ENCODE data around the gene PARVA.
A peak's percentile ranks its signal among the peaks of the same experiment; 100 is the strongest.

DNA sequence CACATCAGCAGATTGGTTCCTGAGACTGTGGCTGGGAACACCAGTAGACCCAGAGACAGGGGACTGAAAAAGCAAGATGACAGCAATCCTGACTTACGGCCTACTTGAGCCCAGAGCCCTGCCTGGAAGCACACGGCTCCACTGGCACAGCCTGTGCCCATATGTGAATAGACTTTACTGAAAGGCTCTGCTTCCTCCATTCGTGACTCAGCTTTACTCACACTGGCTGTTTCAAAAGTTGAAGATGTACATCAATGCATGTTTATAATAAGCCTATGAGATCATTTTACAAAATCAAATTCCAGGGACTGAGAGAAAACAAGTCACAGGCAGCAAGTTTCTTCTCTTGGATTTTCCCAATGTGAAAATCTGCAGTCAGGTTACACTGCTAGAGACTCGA lies 162.2 kb downstream of the PARVA start:
- TF ChIP-seq, protein P1, sequence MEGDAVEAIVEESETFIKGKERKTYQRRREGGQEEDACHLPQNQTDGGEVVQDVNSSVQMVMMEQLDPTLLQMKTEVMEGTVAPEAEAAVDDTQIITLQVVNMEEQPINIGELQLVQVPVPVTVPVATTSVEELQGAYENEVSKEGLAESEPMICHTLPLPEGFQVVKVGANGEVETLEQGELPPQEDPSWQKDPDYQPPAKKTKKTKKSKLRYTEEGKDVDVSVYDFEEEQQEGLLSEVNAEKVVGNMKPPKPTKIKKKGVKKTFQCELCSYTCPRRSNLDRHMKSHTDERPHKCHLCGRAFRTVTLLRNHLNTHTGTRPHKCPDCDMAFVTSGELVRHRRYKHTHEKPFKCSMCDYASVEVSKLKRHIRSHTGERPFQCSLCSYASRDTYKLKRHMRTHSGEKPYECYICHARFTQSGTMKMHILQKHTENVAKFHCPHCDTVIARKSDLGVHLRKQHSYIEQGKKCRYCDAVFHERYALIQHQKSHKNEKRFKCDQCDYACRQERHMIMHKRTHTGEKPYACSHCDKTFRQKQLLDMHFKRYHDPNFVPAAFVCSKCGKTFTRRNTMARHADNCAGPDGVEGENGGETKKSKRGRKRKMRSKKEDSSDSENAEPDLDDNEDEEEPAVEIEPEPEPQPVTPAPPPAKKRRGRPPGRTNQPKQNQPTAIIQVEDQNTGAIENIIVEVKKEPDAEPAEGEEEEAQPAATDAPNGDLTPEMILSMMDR (IDR thresholded peaks at IDR 0.05): no peak
- TF ChIP-seq EP300 (IDR thresholded peaks at IDR 0.05): peak; percentile 38

Measured in stomach (tissue), 4 donors.